ENCODE measurements around the gene CHTOP. TPM values are rescaled to one million over a fixed set of nuclear protein-coding genes. Genes with fewer than 3 reads are reported as not detected.

Gene CHTOP
- total and polyA plus RNA-seq, 11 donors, result 48.4 to 92.0 (median 72.9) TPM

- TF ChIP-seq CTCF (IDR thresholded peaks at IDR 0.05), result no peak
- peak in 1 of 2 donors; percentile 42 for TF ChIP-seq POLR2A (IDR thresholded peaks at IDR 0.05)
- Histone ChIP-seq H3K36me3 (peaks cover 0 to 5% (median under 1%) of the 10 kb centered on the region in 9 donors), H3K4me3 (peak within 1 kb of the TSS; percentile 15 to 88 (median 58)), H3K27me3 (no peaks in the 10 kb centered on the region), H3K27ac (peak within 1 kb of the TSS; percentile 34 to 97 (median 83)), H3K9me3 (no peaks in the 10 kb centered on the region), H3K4me1 (peaks cover 6 to 74% (median 38%) of the 10 kb centered on the region in 12 donors)
- ATAC-seq (peak; percentile 43 to 83 (median 75)), DNase-seq (peak; percentile 75 to 89 (median 85))
- WGBS, 4 donors, result 36 to 55% (median 43%) methylated on average over 6 to 9 of the region's 9 CpGs
- intact Hi-C loops (cut with DNase I), result loop anchor here in 3 of 10 donors (2.0 to 5.0 kb wide), 4 partner anchors 18 to 81 kb away; no protein-coding TSS in a partner anchor
Observed at GRCh38 chr1:153612755-153613331, 21.0 kb upstream of the CHTOP start, which contains the start of gene S100A16. TSS of gene S100A16 (minus strand) at chr1:153613137. CDS start at chr1:153608151, 4,986 bp downstream.

- H3K4me1 ChIP-seq, result peaks cover 6 to 70% (median 41%) of the 10 kb centered on the region in 12 donors
Observed at GRCh38 chr1:153613406-153613805, 20.5 kb upstream of the CHTOP start.

GRCh38 chr1:153614189-153614900, 19.5 kb upstream of the CHTOP start:
- no peaks in the 10 kb centered on the region for H3K27me3 ChIP-seq
- H3K4me1 ChIP-seq, result peaks cover 5 to 60% (median 38%) of the 10 kb centered on the region in 12 donors
- peaks cover 0 to 17% (median 9%) of the 10 kb centered on the region in 9 donors for H3K36me3 ChIP-seq
- no peak for TF ChIP-seq CTCF (IDR thresholded peaks at IDR 0.05)
- no peak for TF ChIP-seq POLR2A (IDR thresholded peaks at IDR 0.05)
- DNase-seq (no peak), ATAC-seq (no peak)
- peak overlapping the region in 1 of 12 donors; percentile 7 for H3K27ac ChIP-seq
- WGBS, 4 donors, result 76 to 87% (median 85%) methylated on average over 2 of the region's 2 CpGs
- H3K4me3 ChIP-seq, result no peak overlapping the region
- intact Hi-C loops (cut with DNase I), result loop anchor here in 3 of 10 donors (5.0 kb wide), 2 partner anchors 42 to 82 kb away; no protein-coding TSS in a partner anchor
- no peaks in the 10 kb centered on the region for H3K9me3 ChIP-seq

More at GRCh38 chr1:153613406-153613805, 20.5 kb upstream of the CHTOP start:
- Histone ChIP-seq H3K9me3 (no peaks in the 10 kb centered on the region), H3K36me3 (peaks cover 0 to 8% (median 2%) of the 10 kb centered on the region in 9 donors), H3K27ac (peak overlapping the region in 11 of 12 donors; percentile 34 to 97 (median 85)), H3K27me3 (no peaks in the 10 kb centered on the region), H3K4me3 (peak overlapping the region in 8 of 12 donors; percentile 54 to 88 (median 68))
- TF ChIP-seq POLR2A (IDR thresholded peaks at IDR 0.05) (no peak), CTCF (IDR thresholded peaks at IDR 0.05) (no peak)
- WGBS, 4 donors, result 83 to 93% (median 88%) methylated on average over 5 of the region's 5 CpGs
- no peak for ATAC-seq
- DNase-seq, result no peak
- intact Hi-C loops (cut with DNase I), result loop anchor here in 3 of 10 donors (2.0 to 5.0 kb wide), 4 partner anchors 17 to 81 kb away; no protein-coding TSS in a partner anchor

- H3K4me1 ChIP-seq, result peaks cover 0 to 55% (median 32%) of the 10 kb centered on the region in 12 donors
Observed at GRCh38 chr1:153614906-153615305, 19.0 kb upstream of the CHTOP start.

More at GRCh38 chr1:153614906-153615305, 19.0 kb upstream of the CHTOP start:
- Histone ChIP-seq H3K27ac (no peak overlapping the region), H3K27me3 (no peaks in the 10 kb centered on the region), H3K9me3 (no peaks in the 10 kb centered on the region), H3K4me3 (no peak overlapping the region), H3K36me3 (peaks cover 0 to 23% (median 15%) of the 10 kb centered on the region in 9 donors)
- 93 to 95% (median 95%) methylated on average over 4 to 7 of the region's 7 CpGs for WGBS, 4 donors
- intact Hi-C loops (cut with DNase I), result loop anchor here in 7 of 10 donors (5.0 kb wide), 3 partner anchors 43 to 103 kb away; no protein-coding TSS in a partner anchor
- no peak for DNase-seq
- ATAC-seq, result no peak
- no peak for TF ChIP-seq POLR2A (IDR thresholded peaks at IDR 0.05)
- TF ChIP-seq CTCF (IDR thresholded peaks at IDR 0.05), result no peak

Measured in heart left ventricle (tissue), 16 donors.